Astrocyte (in vitro differentiated cells and primary cell): ENCODE measurements around the gene SLC44A2. TPM values are rescaled to one million over a fixed set of nuclear protein-coding genes. Genes with fewer than 3 reads are reported as not detected.

Experiments used
- DNase-seq: peaks from one replicate; pipeline ENCODE4 v3.0.0-alpha.2; 2010; ENCODE audit warnings: low read depth
- FAIRE-seq: peaks from 2 replicates; lab custom pipeline; 2011; peaks lifted over from hg19 to GRCh38; lab: Jason Lieb, UNC
- H2AFZ ChIP-seq: 2 replicates; pipeline ENCODE4 v1.6.0; 2012; ENCODE audit warnings: low read depth, low read length, inconsistent platforms
- H3K27ac ChIP-seq: 2 replicates; pipeline ENCODE4 v1.5.1; 2011; ENCODE audit warnings: low read depth, low read length, inconsistent platforms
- H3K27me3 ChIP-seq: 2 replicates; pipeline ENCODE4 v1.6.0; 2011; ENCODE audit warnings: low read length, inconsistent platforms; ENCODE audit not compliant: insufficient read depth
- H3K36me3 ChIP-seq: 2 replicates; pipeline ENCODE4 v1.5.1; 2011; ENCODE audit warnings: low read length, inconsistent platforms; ENCODE audit not compliant: insufficient read depth
- H3K4me1 ChIP-seq: 2 replicates; pipeline ENCODE4 v1.5.1; 2011; ENCODE audit warnings: low read length, inconsistent platforms; ENCODE audit not compliant: insufficient read depth
- H3K4me2 ChIP-seq: 2 replicates; pipeline ENCODE4 v1.6.0; 2012; ENCODE audit warnings: low read length, inconsistent platforms
- H3K4me3 ChIP-seq: 2 replicates; pipeline ENCODE4 v1.5.1; 2011; ENCODE audit warnings: low read depth, mild to moderate bottlenecking, low read length, inconsistent platforms; ENCODE audit not compliant: insufficient read depth
- H3K79me2 ChIP-seq: 2 replicates; pipeline ENCODE4 v1.6.0; 2012; ENCODE audit warnings: mild to moderate bottlenecking, low read length, inconsistent platforms; ENCODE audit not compliant: insufficient read depth
- H3K9ac ChIP-seq: 2 replicates; pipeline ENCODE4 v1.6.0; 2012; ENCODE audit warnings: mild to moderate bottlenecking, low read length, inconsistent platforms
- H3K9me3 ChIP-seq: 2 replicates; pipeline ENCODE4 v1.5.1; 2012; ENCODE audit warnings: low read depth, mild to moderate bottlenecking, low read length, inconsistent platforms; ENCODE audit not compliant: insufficient read depth
- H4K20me1 ChIP-seq: 2 replicates; pipeline ENCODE4 v1.6.0; 2012; ENCODE audit warnings: low read length, inconsistent platforms; ENCODE audit not compliant: insufficient read depth
- H3K27ac Mint-ChIP-seq: one replicate; pipeline ENCODE4 v1.8.0; 2021; ENCODE audit warnings: mild to moderate bottlenecking, mixed read lengths; ENCODE audit not compliant: unreplicated experiment
- H3K27me3 Mint-ChIP-seq: one replicate; pipeline ENCODE4 v1.8.0; 2021; ENCODE audit warnings: low read depth, mixed read lengths; ENCODE audit not compliant: unreplicated experiment
- H3K36me3 Mint-ChIP-seq: one replicate; pipeline ENCODE4 v1.8.0; 2021; ENCODE audit warnings: low read depth, mixed read lengths; ENCODE audit not compliant: unreplicated experiment
- H3K4me1 Mint-ChIP-seq: one replicate; pipeline ENCODE4 v1.8.0; 2021; ENCODE audit warnings: low read depth, mixed read lengths; ENCODE audit not compliant: unreplicated experiment
- H3K4me3 Mint-ChIP-seq: one replicate; pipeline ENCODE4 v1.8.0; 2021; ENCODE audit warnings: mild to moderate bottlenecking, moderate library complexity, mixed read lengths; ENCODE audit not compliant: unreplicated experiment
- H3K9me3 Mint-ChIP-seq: one replicate; pipeline ENCODE4 v1.8.0; 2021; ENCODE audit warnings: mild to moderate bottlenecking, mixed read lengths; ENCODE audit not compliant: unreplicated experiment
- CTCF ChIP-seq: IDR thresholded peaks from 2 replicates; pipeline ENCODE4 v1.5.1; 2011; ENCODE audit warnings: low read depth, mild to moderate bottlenecking, inconsistent platforms, low read length, moderate library complexity; ENCODE audit not compliant: insufficient read depth
- EZH2 ChIP-seq: IDR thresholded peaks from 2 replicates; pipeline ENCODE4 v1.6.1; 2012; ENCODE audit warnings: mild to moderate bottlenecking, low read length, inconsistent platforms; ENCODE audit not compliant: insufficient read depth
- total RNA-seq: library from RNA; stranded (reverse); gene quantifications from 2 replicates; pipeline ENCODE4 v1.2.1, GENCODE V29; 2021

SLC44A2 gene
- total RNA-seq, 1 donor from 2014 or later = 91.6 TPM

DNA sequence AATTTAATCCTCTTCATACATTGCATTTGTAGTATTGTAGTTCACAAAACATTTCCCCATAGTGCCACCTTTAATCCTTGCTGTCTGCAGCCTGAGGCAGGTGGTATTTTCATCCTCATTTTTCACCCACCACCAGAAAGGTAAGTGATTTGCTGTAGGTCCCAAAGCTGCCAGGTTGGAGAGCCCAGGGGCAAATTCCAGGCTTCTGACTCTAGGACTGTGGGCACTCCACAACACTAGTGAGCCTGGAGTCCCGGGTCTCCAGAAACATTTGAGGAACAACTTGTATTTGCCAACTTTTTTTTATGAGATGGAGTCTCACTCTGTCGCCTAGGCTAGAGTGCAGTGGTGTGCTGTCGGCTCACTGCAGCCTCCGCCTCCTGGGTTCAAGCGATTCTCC, 35.0 kb downstream of the SLC44A2 start:
- Histone ChIP-seq H3K36me3 (peaks cover 17% of the 10 kb centered on the region), H3K9ac (no peak overlapping the region), H2AFZ (no peak overlapping the region), H3K4me3 (no peak overlapping the region), H4K20me1 (peaks cover 95% of the 10 kb centered on the region), H3K79me2 (peaks cover 100% of the 10 kb centered on the region), H3K27me3 (no peaks in the 10 kb centered on the region), H3K9me3 (no peaks in the 10 kb centered on the region), H3K27ac (no peak overlapping the region), H3K4me1 (peaks cover 25% of the 10 kb centered on the region), H3K4me2 (peak overlapping the region; percentile 7)
- FAIRE-seq (no peak), DNase-seq (no peak)
- no peaks in the 10 kb centered on the region for H3K9me3 Mint-ChIP-seq
- H3K27ac Mint-ChIP-seq = peak overlapping the region; percentile 20
- TF ChIP-seq CTCF (no peak), EZH2 (no peak)
- H3K4me3 Mint-ChIP-seq = no peak overlapping the region
- peaks cover 29% of the 10 kb centered on the region for H3K4me1 Mint-ChIP-seq
- peaks cover 12% of the 10 kb centered on the region for H3K36me3 Mint-ChIP-seq
- H3K27me3 Mint-ChIP-seq = no peaks in the 10 kb centered on the region

GRCh38 chr19:10661946-10662345, 36.6 kb downstream of the SLC44A2 start:
- Histone ChIP-seq H2AFZ (no peak overlapping the region), H3K27ac (no peak overlapping the region), H3K4me2 (peak overlapping the region; percentile 55), H3K4me3 (no peak overlapping the region), H3K79me2 (peaks cover 100% of the 10 kb centered on the region), H3K9ac (peak overlapping the region; percentile 15), H3K4me1 (peaks cover 16% of the 10 kb centered on the region), H3K9me3 (no peaks in the 10 kb centered on the region), H4K20me1 (peaks cover 95% of the 10 kb centered on the region), H3K27me3 (no peaks in the 10 kb centered on the region), H3K36me3 (peaks cover 16% of the 10 kb centered on the region)
- Mint-ChIP-seq H3K9me3 (no peaks in the 10 kb centered on the region), H3K36me3 (peaks cover 12% of the 10 kb centered on the region), H3K4me3 (no peak overlapping the region), H3K27me3 (no peaks in the 10 kb centered on the region), H3K27ac (no peak overlapping the region), H3K4me1 (peaks cover 23% of the 10 kb centered on the region)
- no peak for TF ChIP-seq CTCF
- TF ChIP-seq EZH2 = no peak
- FAIRE-seq = no peak
- no peak for DNase-seq

- no peak overlapping the region for H3K27ac Mint-ChIP-seq
- FAIRE-seq = no peak
- peak; percentile 76 for DNase-seq
Measured at GRCh38 chr19:10662384-10663251, 37.3 kb downstream of the SLC44A2 start.

More at GRCh38 chr19:10662384-10663251, 37.3 kb downstream of the SLC44A2 start:
- H3K27me3 ChIP-seq = no peaks in the 10 kb centered on the region
- H3K4me1 ChIP-seq = peaks cover 16% of the 10 kb centered on the region
- no peak overlapping the region for H3K4me3 ChIP-seq
- H3K79me2 ChIP-seq = peaks cover 100% of the 10 kb centered on the region
- Mint-ChIP-seq H3K4me1 (peaks cover 18% of the 10 kb centered on the region), H3K36me3 (peaks cover 9% of the 10 kb centered on the region), H3K4me3 (peak overlapping the region; percentile 67), H3K27me3 (no peaks in the 10 kb centered on the region), H3K9me3 (no peaks in the 10 kb centered on the region)
- peak overlapping the region; percentile 55 for H3K4me2 ChIP-seq
- TF ChIP-seq CTCF (no peak), EZH2 (no peak)
- peaks cover 95% of the 10 kb centered on the region for H4K20me1 ChIP-seq
- H3K9me3 ChIP-seq = no peaks in the 10 kb centered on the region
- peaks cover 9% of the 10 kb centered on the region for H3K36me3 ChIP-seq
- peak overlapping the region; percentile 15 for H3K9ac ChIP-seq
- no peak overlapping the region for H2AFZ ChIP-seq
- H3K27ac ChIP-seq = no peak overlapping the region
